ENCODE measurements around the gene ANKMY1. TPM values are rescaled to one million over a fixed set of nuclear protein-coding genes. Genes with fewer than 3 reads are reported as not detected.

ANKMY1 gene
- total and polyA plus RNA-seq, 2 of the 8 experiments (the other 6 are each of a cell fraction or from before 2014, with no cell fraction given) = 4.5 to 4.8 TPM

- H2BK15ac ChIP-seq (ENCODE audit: low read length) = no peak overlapping the region
- no peak overlapping the region for H3K4me2 ChIP-seq (ENCODE audit: insufficient read depth in 1 of 2, low read depth in 2 of 2, low read length in 2 of 2)
- no peak overlapping the region for H3K4ac ChIP-seq (replicated peaks; ENCODE audit: insufficient read length, low read depth, low read length)
- H3K23me2 ChIP-seq (ENCODE audit: low read depth, low read length) = peaks cover 5% of the 10 kb centered on the region; the same call in 1 of the 2 replicates
- WGBS, 2 experiments (ENCODE audit: extremely low coverage in 1 of 2, insufficient coverage in 1 of 2, insufficient read length in 1 of 2, insufficient replicate concordance in 2 of 2, low coverage in 1 of 2, low lambda C conversion rate in 2 of 2, missing lambda C conversion rate in 1 of 2) = 85% methylated on average over 4 of the region's 4 CpGs; no CpG with 5 or more reads in 1 of the 2 experiments
- no peaks in the 10 kb centered on the region for H3K36me3 ChIP-seq (ENCODE audit: control insufficient read depth in 2 of 4, insufficient read depth in 4 of 4, low read length in 3 of 4)
- CTCF ChIA-PET (ENCODE audit: partially characterized antibody) = interaction anchor here (1.2 kb wide), 1 partner anchor 49 kb away, joined by 3 read pairs; no protein-coding TSS in a partner anchor
- H4K8ac ChIP-seq (ENCODE audit: extremely low read depth, insufficient read depth, low read length) = no peak overlapping the region
- peaks cover 0 to 8% (median 3%) of the 10 kb centered on the region in 4 experiments; a peak in 4 of 7 replicates for H3K4me1 ChIP-seq (replicated peaks in 1 of 4; ENCODE audit: control insufficient read depth in 3 of 4, insufficient read depth in 4 of 4, low read length in 3 of 4)
- no peaks in the 10 kb centered on the region for H3K79me2 ChIP-seq (ENCODE audit: control insufficient read depth in 1 of 2, insufficient read depth in 2 of 2, low read length in 2 of 2)
- H3K79me1 ChIP-seq (ENCODE audit: low read depth, low read length) = no peaks in the 10 kb centered on the region
- no peak overlapping the region for H2AK5ac ChIP-seq (ENCODE audit: low read depth, low read length)
- H4K5ac ChIP-seq (ENCODE audit: insufficient read length, low read depth, low read length) = no peak overlapping the region
- H3K56ac ChIP-seq (replicated peaks; ENCODE audit: insufficient read length, low read depth, low read length) = no peak overlapping the region
- H3K9me3 ChIP-seq (ENCODE audit: insufficient read depth in 2 of 2, low read depth in 1 of 2, low read length in 1 of 2) = peaks cover 0 to 2% of the 10 kb centered on the region in 2 experiments; a peak in 1 of 4 replicates
- H3K14ac ChIP-seq (ENCODE audit: insufficient read length) = no peak overlapping the region
- no peak overlapping the region for H2BK120ac ChIP-seq (replicated peaks; ENCODE audit: low read depth, low read length)
- H2BK20ac ChIP-seq (ENCODE audit: low read length) = no peak overlapping the region
- DNase-seq (ENCODE audit: low read depth in 1 of 2, low spot score in 2 of 2) = no peak
- no peak overlapping the region for H2AFZ ChIP-seq (ENCODE audit: low read length)
- no peak overlapping the region for H3K27ac ChIP-seq (ENCODE audit: low read depth, low read length)
- no peak overlapping the region for H3K23ac ChIP-seq (ENCODE audit: insufficient read length)
- no peak overlapping the region for H3K4me3 ChIP-seq (ENCODE audit: extremely low read depth in 1 of 4, insufficient read depth in 2 of 4, low read depth in 3 of 4, low read length in 4 of 4)
- H2BK5ac ChIP-seq (ENCODE audit: low read depth, low read length) = no peak overlapping the region
- H4K20me1 ChIP-seq (replicated peaks in 1 of 2; ENCODE audit: control insufficient read depth in 1 of 2, insufficient read depth in 2 of 2, low read length in 2 of 2) = peaks cover 0 to 4% of the 10 kb centered on the region in 2 experiments
- no peak overlapping the region for H4K91ac ChIP-seq (replicated peaks; ENCODE audit: insufficient read length, low read length)
- H3K18ac ChIP-seq (ENCODE audit: extremely low read depth, low read length) = no peak overlapping the region
- no peak overlapping the region for H2BK12ac ChIP-seq (ENCODE audit: low read depth, low read length)
- no peak overlapping the region for H3K9ac ChIP-seq (replicated peaks in 1 of 4; ENCODE audit: extremely low read depth in 1 of 4, low read depth in 3 of 4, low read length in 3 of 4)
- POLR2A ChIA-PET (ENCODE audit: partially characterized antibody) = no interaction called here
- FAIRE-seq = no peak
- peaks cover 0 to 27% (median 23%) of the 10 kb centered on the region in 4 experiments; a peak in 6 of 7 replicates for H3K27me3 ChIP-seq (replicated peaks in 1 of 4; ENCODE audit: control insufficient read depth in 3 of 4, extremely low read depth in 1 of 4, insufficient read depth in 3 of 4, low read length in 3 of 4)
- TF ChIP-seq TEAD4 (IDR thresholded peaks at IDR 0.05; ENCODE audit: low read depth, low read length) (no peak), POU5F1 (IDR thresholded peaks at IDR 0.05; ENCODE audit: low read depth, low read length) (no peak), ASH2L (IDR thresholded peaks at IDR 0.05; ENCODE audit: low read length) (no peak), EP300 (IDR thresholded peaks at IDR 0.05; ENCODE audit: borderline replicate concordance in 1 of 2, low read depth in 2 of 2, low read length in 2 of 2) (no peak)
These were observed 40.4 kb downstream of the ANKMY1 start for GRCh38 chr2:240517342-240517741.
